ENCODE data around the gene EDC3.

DNA sequence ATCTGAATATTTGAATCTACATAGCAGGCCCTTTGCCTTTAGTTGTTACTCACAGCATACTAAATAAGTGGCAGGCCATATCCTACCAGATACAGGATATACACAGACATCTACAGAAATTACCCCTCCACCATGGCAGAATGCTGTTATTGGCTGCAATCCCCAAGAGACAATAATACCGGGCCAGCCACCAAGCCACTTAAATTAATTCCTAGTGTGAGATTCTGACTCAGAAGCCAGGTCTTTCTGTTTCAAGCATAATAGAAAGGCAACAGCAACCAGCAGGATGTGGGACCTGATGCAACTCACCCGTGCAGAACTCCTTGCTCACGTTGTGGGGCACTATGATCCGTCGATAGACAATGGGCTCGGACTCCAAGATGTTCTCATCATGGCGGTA is 40.4 kb downstream of the EDC3 start:
- TF ChIP-seq MAFK (IDR thresholded peaks at IDR 0.05; ENCODE audit: low read depth, low read length) (no peak), POLR2A (IDR thresholded peaks at IDR 0.05; ENCODE audit: low read depth, low read length) (no peak), SMC3 (IDR thresholded peaks at IDR 0.05; ENCODE audit: low read depth, low read length) (no peak), BHLHE40 (IDR thresholded peaks at IDR 0.05; ENCODE audit: low read depth, low read length) (no peak), MAZ (IDR thresholded peaks at IDR 0.05; ENCODE audit: borderline replicate concordance, low read depth, low read length) (no peak), CHD1 (IDR thresholded peaks at IDR 0.05; ENCODE audit: low read depth, low read length) (no peak), MXI1 (IDR thresholded peaks at IDR 0.05; ENCODE audit: borderline replicate concordance, low read depth, low read length) (no peak), RAD21 (IDR thresholded peaks at IDR 0.05; ENCODE audit: low read length) (no peak), CEBPB (IDR thresholded peaks at IDR 0.05; ENCODE audit: low read depth, low read length) (no peak)
- TF ChIP-seq, protein P1, sequence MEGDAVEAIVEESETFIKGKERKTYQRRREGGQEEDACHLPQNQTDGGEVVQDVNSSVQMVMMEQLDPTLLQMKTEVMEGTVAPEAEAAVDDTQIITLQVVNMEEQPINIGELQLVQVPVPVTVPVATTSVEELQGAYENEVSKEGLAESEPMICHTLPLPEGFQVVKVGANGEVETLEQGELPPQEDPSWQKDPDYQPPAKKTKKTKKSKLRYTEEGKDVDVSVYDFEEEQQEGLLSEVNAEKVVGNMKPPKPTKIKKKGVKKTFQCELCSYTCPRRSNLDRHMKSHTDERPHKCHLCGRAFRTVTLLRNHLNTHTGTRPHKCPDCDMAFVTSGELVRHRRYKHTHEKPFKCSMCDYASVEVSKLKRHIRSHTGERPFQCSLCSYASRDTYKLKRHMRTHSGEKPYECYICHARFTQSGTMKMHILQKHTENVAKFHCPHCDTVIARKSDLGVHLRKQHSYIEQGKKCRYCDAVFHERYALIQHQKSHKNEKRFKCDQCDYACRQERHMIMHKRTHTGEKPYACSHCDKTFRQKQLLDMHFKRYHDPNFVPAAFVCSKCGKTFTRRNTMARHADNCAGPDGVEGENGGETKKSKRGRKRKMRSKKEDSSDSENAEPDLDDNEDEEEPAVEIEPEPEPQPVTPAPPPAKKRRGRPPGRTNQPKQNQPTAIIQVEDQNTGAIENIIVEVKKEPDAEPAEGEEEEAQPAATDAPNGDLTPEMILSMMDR (conservative IDR thresholded peaks at IDR 0.05; ENCODE audit: low read depth, low read length), result no peak
- TF ChIP-seq, protein P2, sequence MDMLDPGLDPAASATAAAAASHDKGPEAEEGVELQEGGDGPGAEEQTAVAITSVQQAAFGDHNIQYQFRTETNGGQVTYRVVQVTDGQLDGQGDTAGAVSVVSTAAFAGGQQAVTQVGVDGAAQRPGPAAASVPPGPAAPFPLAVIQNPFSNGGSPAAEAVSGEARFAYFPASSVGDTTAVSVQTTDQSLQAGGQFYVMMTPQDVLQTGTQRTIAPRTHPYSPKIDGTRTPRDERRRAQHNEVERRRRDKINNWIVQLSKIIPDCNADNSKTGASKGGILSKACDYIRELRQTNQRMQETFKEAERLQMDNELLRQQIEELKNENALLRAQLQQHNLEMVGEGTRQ (IDR thresholded peaks at IDR 0.05; ENCODE audit: low read depth, low read length), result no peak
- TF ChIP-seq, protein P3, sequence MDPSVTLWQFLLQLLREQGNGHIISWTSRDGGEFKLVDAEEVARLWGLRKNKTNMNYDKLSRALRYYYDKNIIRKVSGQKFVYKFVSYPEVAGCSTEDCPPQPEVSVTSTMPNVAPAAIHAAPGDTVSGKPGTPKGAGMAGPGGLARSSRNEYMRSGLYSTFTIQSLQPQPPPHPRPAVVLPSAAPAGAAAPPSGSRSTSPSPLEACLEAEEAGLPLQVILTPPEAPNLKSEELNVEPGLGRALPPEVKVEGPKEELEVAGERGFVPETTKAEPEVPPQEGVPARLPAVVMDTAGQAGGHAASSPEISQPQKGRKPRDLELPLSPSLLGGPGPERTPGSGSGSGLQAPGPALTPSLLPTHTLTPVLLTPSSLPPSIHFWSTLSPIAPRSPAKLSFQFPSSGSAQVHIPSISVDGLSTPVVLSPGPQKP (IDR thresholded peaks at IDR 0.05; ENCODE audit: borderline replicate concordance, low read depth, low read length), result no peak

All from IMR-90 (cell line).